Measurements from ENCODE around the gene WDR27.

DNA sequence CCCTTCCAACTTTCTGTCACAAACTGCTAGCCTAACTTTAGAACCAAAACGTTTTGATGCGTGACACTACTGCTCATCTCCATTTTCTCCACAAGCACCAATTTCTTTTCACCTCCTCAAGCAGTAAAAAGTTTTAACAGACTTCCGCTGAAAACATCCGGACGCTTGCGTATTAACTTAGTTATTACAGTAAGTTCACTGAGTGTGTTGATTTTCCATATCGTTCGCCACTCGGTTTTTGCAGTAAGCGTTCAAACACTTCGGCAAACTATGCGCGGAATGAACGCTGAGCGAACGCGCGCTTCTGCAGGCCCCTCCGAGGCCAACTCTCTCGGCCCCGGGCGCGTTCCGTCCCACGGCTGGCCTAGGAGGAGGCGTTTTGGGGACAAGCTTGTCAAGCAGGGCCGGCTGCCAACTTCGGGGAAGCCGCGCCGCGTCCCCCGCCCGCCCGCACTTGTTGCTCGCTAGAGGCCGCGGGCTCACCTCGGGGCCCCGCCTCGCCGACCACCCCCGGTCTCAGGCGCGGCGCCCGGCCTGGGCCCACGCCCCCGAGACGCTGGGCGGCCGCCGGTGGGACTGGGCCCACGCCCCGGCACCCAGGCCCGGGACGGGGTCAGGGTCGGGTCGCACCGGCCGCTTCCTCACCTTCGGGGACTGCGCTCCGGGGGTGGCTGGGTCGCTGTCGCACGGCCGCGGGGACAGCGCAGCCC, 21.5 kb upstream of the WDR27 start:
- TF ChIP-seq CTCF (IDR thresholded peaks at IDR 0.05; ENCODE audit: low read depth, low read length), result no peak
- no peak; the same call in 1 of the 2 replicates for TF ChIP-seq MYC (IDR thresholded peaks at IDR 0.05; ENCODE audit: low read depth, low read length)
